Kidney (tissue), 14 donors: ENCODE data around the gene MTX1. TPM values are rescaled to one million over a fixed set of nuclear protein-coding genes. Genes with fewer than 3 reads are reported as not detected.
A peak's percentile ranks its signal among the peaks of the same experiment; 100 is the strongest.

Source experiments
- DNase-seq, 5 donors: peaks; one replicate each; pipeline ENCODE4 v3.0.0-alpha.2; 2013 to 2020
- FAIRE-seq: peaks from 2 replicates; lab custom pipeline; 2012; peaks lifted over from hg19 to GRCh38; lab: Jason Lieb, UNC
- H3K27ac ChIP-seq, 2 donors: one replicate each; pipeline ENCODE4 v1.7.0; 2013; ENCODE audit warnings: low read depth in 2 of 2, low read length in 2 of 2, inconsistent platforms in 1 of 2
- H3K27me3 ChIP-seq: one replicate; pipeline ENCODE4 v1.7.1; 2013; ENCODE audit warnings: low read length, inconsistent platforms; ENCODE audit not compliant: control insufficient read depth, insufficient read depth
- H3K36me3 ChIP-seq, 3 donors: one replicate each; pipeline versions ENCODE4 v1.7.0 to v1.7.1; 2013; ENCODE audit warnings: low read length in 3 of 3, control low read depth in 1 of 3, inconsistent platforms in 1 of 3; ENCODE audit not compliant: insufficient read depth in 3 of 3, control insufficient read depth in 2 of 3
- H3K4me1 ChIP-seq, 3 donors: one replicate each; pipeline versions ENCODE4 v1.7.0 to v1.7.1; 2013; ENCODE audit warnings: low read length in 3 of 3, inconsistent platforms in 1 of 3, low read depth in 1 of 3; ENCODE audit not compliant: control insufficient read depth in 2 of 3, insufficient read depth in 2 of 3
- H3K4me3 ChIP-seq, 3 donors: one replicate each; pipeline versions ENCODE4 v1.7.0 to v1.8.1; 2013; ENCODE audit warnings: low read length in 3 of 3, control low read depth in 1 of 3, inconsistent platforms in 1 of 3
- H3K9ac ChIP-seq, 3 donors: one replicate each; pipeline versions ENCODE4 v1.7.0 to v1.7.1; 2013; ENCODE audit warnings: low read length in 3 of 3, control low read depth in 1 of 3, inconsistent platforms in 1 of 3
- H3K9me3 ChIP-seq, 3 donors: one replicate each; pipeline versions ENCODE4 v1.7.0 to v1.7.1; 2013; ENCODE audit warnings: low read length in 3 of 3, control low read depth in 1 of 3, inconsistent platforms in 1 of 3; ENCODE audit not compliant: control insufficient read depth in 2 of 3, insufficient read depth in 1 of 3
- intact Hi-C: fragments of 100-400 bp; cut with DNase I; formaldehyde crosslinking; loops from one replicate; pipeline ENCODE4 v1.11.1; 2022
- polyA plus RNA-seq: library from polyadenylated mRNA; stranded (reverse); fragments of 350-450 nt; fragmentation: Illumina TruSeq; extraction: RNeasy Lipid Tissue Mini Kit (QIAGEN cat#74804); gene quantifications from one replicate; pipeline ENCODE4 v1.2.3, GENCODE V29; 2014; ENCODE audit warnings: low read depth, low replicate concordance; ENCODE audit not compliant: insufficient read depth
- total RNA-seq: library from RNA; stranded (reverse); fragmentation: NEBNext Ultra II Directional; extraction: Animal tissue kit (Norgen Biotek cat#: 25700); gene quantifications from one replicate; pipeline ENCODE4 v1.2.1, GENCODE V29; 2021
- TF ChIP-seq, protein P1 (sequence below): IDR thresholded peaks from 3 replicates; pipeline ENCODE4 v1.5.1; 2012; ENCODE audit warnings: mild to moderate bottlenecking, moderate library complexity, borderline replicate concordance; ENCODE audit not compliant: insufficient read depth; ENCODE audit errors: extremely low read depth
- donor health status: control.
- donor health status: control.
- donor health status: control.
- donor health status: control.
- donor health status: control.
- donor health status: DM: yes; HTN: yes; CAD: no.
- donor health status: Normal renal cell carcinoma (clear cell type).

Gene MTX1
- total and polyA plus RNA-seq, 2 donors from 2014 or later, result 38.8 to 86.9 TPM

- H3K36me3 ChIP-seq, result no peaks in the 10 kb centered on the region
Measured at GRCh38 chr1:155198547-155198906, 10.0 kb upstream of the MTX1 start.

DNA sequence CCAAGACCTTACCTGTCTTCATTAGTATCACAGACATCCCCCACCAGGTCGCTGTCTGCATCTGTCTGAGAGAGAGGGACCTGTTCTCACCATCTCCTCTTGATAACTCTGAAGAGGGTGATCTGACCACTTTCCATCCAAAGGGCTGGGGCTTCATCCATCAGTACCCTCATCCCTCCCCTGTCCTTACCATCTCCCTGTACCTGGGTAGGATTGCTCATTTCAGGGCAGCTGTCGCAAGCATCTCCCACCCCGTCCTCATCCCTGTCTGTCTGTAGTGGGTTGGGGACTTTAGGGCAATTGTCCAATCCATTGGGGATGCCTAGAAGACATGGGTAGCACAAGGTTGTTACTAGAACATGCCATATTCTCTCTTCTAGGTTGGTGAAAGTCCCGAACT lies 8.7 kb upstream of the MTX1 start:
- no peak overlapping the region for H3K27ac ChIP-seq
- no peak overlapping the region for H3K4me3 ChIP-seq
- H3K4me1 ChIP-seq, result no peaks in the 10 kb centered on the region
- intact Hi-C loops, result no loop called here
- no peaks in the 10 kb centered on the region for H3K36me3 ChIP-seq
- no peak for FAIRE-seq
- H3K27me3 ChIP-seq, result no peaks in the 10 kb centered on the region
- H3K9ac ChIP-seq, result no peak overlapping the region
- TF ChIP-seq, protein P1, sequence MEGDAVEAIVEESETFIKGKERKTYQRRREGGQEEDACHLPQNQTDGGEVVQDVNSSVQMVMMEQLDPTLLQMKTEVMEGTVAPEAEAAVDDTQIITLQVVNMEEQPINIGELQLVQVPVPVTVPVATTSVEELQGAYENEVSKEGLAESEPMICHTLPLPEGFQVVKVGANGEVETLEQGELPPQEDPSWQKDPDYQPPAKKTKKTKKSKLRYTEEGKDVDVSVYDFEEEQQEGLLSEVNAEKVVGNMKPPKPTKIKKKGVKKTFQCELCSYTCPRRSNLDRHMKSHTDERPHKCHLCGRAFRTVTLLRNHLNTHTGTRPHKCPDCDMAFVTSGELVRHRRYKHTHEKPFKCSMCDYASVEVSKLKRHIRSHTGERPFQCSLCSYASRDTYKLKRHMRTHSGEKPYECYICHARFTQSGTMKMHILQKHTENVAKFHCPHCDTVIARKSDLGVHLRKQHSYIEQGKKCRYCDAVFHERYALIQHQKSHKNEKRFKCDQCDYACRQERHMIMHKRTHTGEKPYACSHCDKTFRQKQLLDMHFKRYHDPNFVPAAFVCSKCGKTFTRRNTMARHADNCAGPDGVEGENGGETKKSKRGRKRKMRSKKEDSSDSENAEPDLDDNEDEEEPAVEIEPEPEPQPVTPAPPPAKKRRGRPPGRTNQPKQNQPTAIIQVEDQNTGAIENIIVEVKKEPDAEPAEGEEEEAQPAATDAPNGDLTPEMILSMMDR, result no peak
- DNase-seq, result peak in 1 of 5 donors; percentile 22
- no peaks in the 10 kb centered on the region for H3K9me3 ChIP-seq

More at GRCh38 chr1:155198547-155198906, 10.0 kb upstream of the MTX1 start:
- Histone ChIP-seq H3K9ac (no peak overlapping the region), H3K4me1 (peaks cover 0 to 6% (median 0%) of the 10 kb centered on the region in 3 donors), H3K9me3 (no peaks in the 10 kb centered on the region), H3K4me3 (no peak overlapping the region), H3K27me3 (no peaks in the 10 kb centered on the region), H3K27ac (no peak overlapping the region)
- peak in 1 of 5 donors; percentile 18 for DNase-seq
- TF ChIP-seq, protein P1, result no peak
- FAIRE-seq, result no peak
- intact Hi-C loops, result no loop called here

DNA sequence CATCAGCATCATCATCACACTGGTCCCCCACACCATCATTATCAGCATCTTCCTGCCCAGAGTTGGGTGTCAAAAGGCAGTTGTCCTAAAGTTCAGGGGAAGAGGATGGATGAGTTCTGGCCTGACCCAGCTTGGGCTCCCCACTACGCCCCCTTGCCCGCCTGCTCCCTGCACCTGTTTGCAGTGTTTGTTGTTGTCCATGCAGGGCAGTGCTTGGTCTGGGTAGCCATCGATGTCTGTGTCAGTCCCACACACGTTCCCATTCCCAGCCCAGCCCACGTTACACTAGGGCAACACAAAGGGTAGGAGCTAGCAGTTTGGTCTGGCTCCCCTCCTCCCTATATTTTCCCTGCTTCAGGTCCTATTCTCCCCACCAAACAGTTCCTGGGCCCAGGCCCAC lies 7.6 kb upstream of the MTX1 start:
- Histone ChIP-seq H3K27ac (no peak overlapping the region), H3K9me3 (no peaks in the 10 kb centered on the region), H3K27me3 (no peaks in the 10 kb centered on the region), H3K9ac (no peak overlapping the region), H3K36me3 (no peaks in the 10 kb centered on the region), H3K4me1 (no peaks in the 10 kb centered on the region), H3K4me3 (no peak overlapping the region)
- TF ChIP-seq, protein P1, result no peak
- intact Hi-C loops, result no loop called here
- no peak for FAIRE-seq
- DNase-seq, result peak in 1 of 5 donors; percentile 56

DNA sequence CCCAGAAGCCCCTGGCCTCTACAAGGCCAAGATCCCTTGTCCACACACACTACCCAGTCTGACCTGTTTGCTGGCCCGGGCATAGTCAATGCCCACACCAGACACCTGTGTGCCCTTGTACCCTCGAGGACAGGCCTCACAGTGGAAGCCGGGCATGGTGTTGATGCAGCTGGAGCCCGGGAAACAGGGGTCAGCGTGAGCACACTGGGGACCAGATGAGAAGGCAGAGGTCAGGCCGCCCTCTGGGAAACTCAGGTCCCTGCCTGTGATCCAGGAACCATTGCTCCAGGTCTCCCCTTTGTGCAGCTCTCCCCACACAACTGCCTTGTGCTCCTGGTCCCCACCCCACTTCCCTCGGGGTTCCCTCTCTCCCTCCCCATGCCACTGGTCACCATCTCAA lies 6.3 kb upstream of the MTX1 start:
- H3K36me3 ChIP-seq, result no peaks in the 10 kb centered on the region

More for the DNA sequence above, 6.3 kb upstream of the MTX1 start:
- H3K27ac ChIP-seq, result no peak overlapping the region
- intact Hi-C loops, result no loop called here
- H3K9ac ChIP-seq, result no peak overlapping the region
- no peaks in the 10 kb centered on the region for H3K9me3 ChIP-seq
- no peak overlapping the region for H3K4me3 ChIP-seq
- TF ChIP-seq, protein P1, result no peak
- no peaks in the 10 kb centered on the region for H3K27me3 ChIP-seq
- DNase-seq, result peak in 1 of 5 donors; percentile 69
- peaks cover 0 to 2% (median 0%) of the 10 kb centered on the region in 3 donors for H3K4me1 ChIP-seq
- no peak for FAIRE-seq
